Measurements from ENCODE around the gene EXOSC2.

DNA sequence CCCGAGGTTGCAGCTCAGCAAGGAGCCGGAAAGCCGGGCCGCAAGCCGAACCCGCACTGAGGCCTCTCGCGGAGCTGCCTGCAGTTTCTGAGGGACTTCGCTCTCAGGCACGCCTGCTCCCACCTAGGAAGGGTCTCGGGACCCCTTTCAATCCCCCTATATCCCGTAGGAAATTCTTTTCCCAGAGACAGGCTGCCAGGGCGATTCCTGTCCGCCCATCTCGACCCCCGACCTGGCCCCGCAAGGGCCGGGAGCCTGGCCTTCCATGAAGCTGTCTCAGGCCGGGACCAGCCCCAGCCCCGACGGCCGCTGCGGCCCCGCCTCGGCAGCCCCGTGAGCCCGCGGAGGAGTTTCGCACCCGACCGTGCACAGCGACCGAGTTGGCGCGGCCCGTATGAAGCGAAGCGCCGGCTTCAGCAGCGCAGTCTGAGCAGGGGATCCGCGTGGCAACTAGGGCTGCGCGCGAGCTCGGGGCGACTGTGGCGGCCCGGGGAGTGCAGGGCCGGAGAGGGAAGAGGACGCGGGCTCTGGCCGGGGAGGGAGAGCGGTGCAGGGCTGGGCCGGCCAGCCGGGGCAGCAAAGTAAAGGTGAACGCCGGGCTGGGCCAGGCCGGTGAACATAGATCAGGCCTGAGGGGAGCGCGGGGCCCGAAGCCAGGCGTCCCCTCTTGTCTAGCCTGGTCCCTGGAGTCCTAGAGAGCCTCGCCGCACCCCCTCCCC, 30.2 kb upstream of the EXOSC2 start:
- no peak for TF ChIP-seq POLR2A (IDR thresholded peaks at IDR 0.05)
- no peak for TF ChIP-seq CTCF (IDR thresholded peaks at IDR 0.05 in 4 of 5, conservative IDR thresholded peaks at IDR 0.05 in 1 of 5)

All from gastrocnemius medialis (tissue), 4 donors.